GM13976 (cell line): ENCODE data around the gene RMDN3.

ENCODE experiments used
- DNase-seq: peaks from one replicate; pipeline ENCODE4 v3.0.0; 2012; ENCODE audit warnings: low spot score
- CTCF ChIP-seq: IDR thresholded peaks from 2 replicates; pipeline ENCODE4 v1.5.1; 2012; ENCODE audit warnings: borderline replicate concordance, mild to moderate bottlenecking; ENCODE audit not compliant: insufficient read depth; ENCODE audit errors: extremely low read depth, missing control alignments, control extremely low read depth
- in situ Hi-C: fragments of 300-500 bp; cut with MboI; formaldehyde crosslinking; loops from one replicate; pipeline ENCODE4 v1.12.0; 2022; ENCODE audit warnings: low sequenced_read_pairs, mixed read lengths, inconsistent platforms; ENCODE audit not compliant: unreplicated experiment

The RMDN3 gene

GRCh38 chr15:40751745-40752144 lies 3.3 kb downstream of the RMDN3 start:
- no peak for TF ChIP-seq CTCF
- no peak for DNase-seq
- in situ Hi-C loops = no loop called here

- no peak for TF ChIP-seq CTCF
- no peak for DNase-seq
- in situ Hi-C loops = no loop called here
These were observed 4.2 kb downstream of the RMDN3 start for GRCh38 chr15:40750885-40751284.

GRCh38 chr15:40749151-40749630 lies 5.9 kb downstream of the RMDN3 start:
- in situ Hi-C loops = no loop called here
- DNase-seq = no peak
- TF ChIP-seq CTCF = no peak

- DNase-seq = no peak
- no peak for TF ChIP-seq CTCF
- in situ Hi-C loops = no loop called here
These were observed 7.1 kb downstream of the RMDN3 start for GRCh38 chr15:40747685-40748631.

GRCh38 chr15:40746916-40747418 lies 8.1 kb downstream of the RMDN3 start:
- in situ Hi-C loops = no loop called here
- no peak for TF ChIP-seq CTCF
- no peak for DNase-seq

GRCh38 chr15:40744815-40745152 lies 10.3 kb downstream of the RMDN3 start:
- in situ Hi-C loops = no loop called here
- DNase-seq = no peak
- TF ChIP-seq CTCF = no peak
